Stimulated activated memory B cell treated with anti-CD40 and anti-IgM and Interleukin-4, amounts not matched to agents 10 μg/mL and 1 μg/mL and 100 μg/mL, for 72 hours (primary cell): Measurements from ENCODE around the gene MTMR3.
"Not testable (repeated sequence)": the region's sequence is repeated elsewhere in the genome, so short reads cannot be mapped to it uniquely, and the experiment has no call there.

ENCODE experiments used
- ATAC-seq: fragments of 150-1000 bp; cut with Tn5 transposase; 2 replicates; pipeline ENCODE4 v1.10.0; 2021
- H3K27ac Mint-ChIP-seq: one replicate; pipeline ENCODE4 v1.8.0; 2022; ENCODE audit warnings: mild to moderate bottlenecking, mixed read lengths
- H3K27me3 Mint-ChIP-seq: one replicate; pipeline ENCODE4 v1.8.0; 2022; ENCODE audit warnings: mixed read lengths
- H3K36me3 Mint-ChIP-seq: one replicate; pipeline ENCODE4 v1.8.0; 2022; ENCODE audit warnings: mixed read lengths
- H3K4me1 Mint-ChIP-seq: one replicate; pipeline ENCODE4 v1.8.0; 2022; ENCODE audit warnings: mixed read lengths
- H3K4me3 Mint-ChIP-seq: one replicate; pipeline ENCODE4 v1.8.0; 2022; ENCODE audit warnings: mild to moderate bottlenecking, moderate library complexity, mixed read lengths
- H3K9me3 Mint-ChIP-seq: one replicate; pipeline ENCODE4 v1.8.0; 2022; ENCODE audit warnings: mixed read lengths

MTMR3 gene

DNA sequence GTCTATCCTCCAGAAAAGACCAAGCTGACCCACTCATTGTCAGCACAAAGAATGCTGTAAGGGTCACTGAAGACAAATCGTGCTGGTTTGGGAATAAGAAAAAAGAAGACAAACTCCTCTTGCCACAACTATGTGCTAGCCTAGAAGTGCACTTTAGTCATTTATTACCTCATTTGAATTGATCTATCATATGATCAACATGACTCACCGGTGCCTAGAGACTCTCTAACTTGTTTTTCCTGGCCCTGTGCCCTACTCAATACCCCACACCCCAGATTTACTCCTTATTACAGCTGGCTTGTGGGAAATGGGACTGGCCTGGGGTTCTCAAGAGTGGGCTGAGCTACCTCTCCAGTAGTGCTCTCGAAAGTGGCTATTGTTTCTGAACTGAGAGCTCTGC is 161.4 kb downstream of the MTMR3 start:
- no peaks in the 10 kb centered on the region for H3K36me3 Mint-ChIP-seq
- H3K9me3 Mint-ChIP-seq: no peaks in the 10 kb centered on the region
- H3K4me1 Mint-ChIP-seq: no peaks in the 10 kb centered on the region
- no peak overlapping the region for H3K27ac Mint-ChIP-seq
- H3K4me3 Mint-ChIP-seq: no peak overlapping the region
- ATAC-seq: no peak
- H3K27me3 Mint-ChIP-seq: no peaks in the 10 kb centered on the region

DNA sequence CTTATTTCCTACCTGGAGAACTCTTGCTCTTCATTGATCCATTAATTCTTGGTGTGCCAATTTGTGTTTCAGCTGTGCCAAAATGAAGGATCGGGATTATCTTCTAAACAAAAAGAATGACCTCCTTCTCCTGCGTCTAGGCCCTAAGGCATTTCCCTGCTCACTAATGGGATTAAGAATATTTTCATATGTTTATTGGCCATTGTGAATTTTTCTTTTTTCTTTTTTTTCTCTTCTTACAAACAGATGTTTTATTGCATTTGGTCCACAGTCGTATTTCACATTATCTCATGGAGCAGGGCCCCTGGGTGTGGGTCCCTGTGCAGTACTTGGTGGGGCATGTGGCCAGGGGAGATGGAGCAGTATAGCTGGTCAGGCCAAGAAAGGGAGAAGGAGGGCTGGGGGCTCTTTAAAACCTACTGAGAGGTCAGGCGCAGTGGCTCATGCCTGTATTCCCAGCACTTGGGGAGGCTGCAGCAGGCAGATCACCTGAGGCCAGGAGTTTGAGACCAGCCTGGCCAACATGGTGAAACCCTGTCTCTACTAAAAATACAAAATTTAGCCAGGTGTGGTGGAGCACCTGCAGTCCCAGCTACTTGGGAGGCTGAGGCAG is 162.0 kb downstream of the MTMR3 start:
- Mint-ChIP-seq H3K4me3 (no peak overlapping the region), H3K27ac (no peak overlapping the region), H3K36me3 (no peaks in the 10 kb centered on the region), H3K27me3 (no peaks in the 10 kb centered on the region), H3K9me3 (no peaks in the 10 kb centered on the region), H3K4me1 (no peaks in the 10 kb centered on the region)
- no peak for ATAC-seq

DNA sequence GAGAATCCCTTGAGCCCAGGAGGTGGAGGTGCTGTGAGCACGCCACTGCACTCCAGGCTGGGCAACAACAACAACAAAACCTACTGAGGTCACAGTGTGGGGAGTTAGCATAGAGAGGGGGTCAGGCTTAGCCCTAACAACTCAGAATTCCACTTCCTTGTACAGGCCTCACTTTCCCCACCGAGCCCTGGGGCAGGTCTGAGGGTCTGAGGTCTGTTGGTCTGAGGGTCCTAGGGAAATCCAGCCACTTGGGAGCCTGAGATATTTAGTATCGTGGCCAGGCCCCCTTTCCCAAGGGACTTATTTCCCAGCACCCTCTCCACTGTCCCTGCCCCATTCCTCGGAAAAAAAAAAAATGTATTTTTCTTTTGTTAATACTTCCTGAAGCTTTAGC is 162.5 kb downstream of the MTMR3 start:
- no peaks in the 10 kb centered on the region for H3K27me3 Mint-ChIP-seq

DNA sequence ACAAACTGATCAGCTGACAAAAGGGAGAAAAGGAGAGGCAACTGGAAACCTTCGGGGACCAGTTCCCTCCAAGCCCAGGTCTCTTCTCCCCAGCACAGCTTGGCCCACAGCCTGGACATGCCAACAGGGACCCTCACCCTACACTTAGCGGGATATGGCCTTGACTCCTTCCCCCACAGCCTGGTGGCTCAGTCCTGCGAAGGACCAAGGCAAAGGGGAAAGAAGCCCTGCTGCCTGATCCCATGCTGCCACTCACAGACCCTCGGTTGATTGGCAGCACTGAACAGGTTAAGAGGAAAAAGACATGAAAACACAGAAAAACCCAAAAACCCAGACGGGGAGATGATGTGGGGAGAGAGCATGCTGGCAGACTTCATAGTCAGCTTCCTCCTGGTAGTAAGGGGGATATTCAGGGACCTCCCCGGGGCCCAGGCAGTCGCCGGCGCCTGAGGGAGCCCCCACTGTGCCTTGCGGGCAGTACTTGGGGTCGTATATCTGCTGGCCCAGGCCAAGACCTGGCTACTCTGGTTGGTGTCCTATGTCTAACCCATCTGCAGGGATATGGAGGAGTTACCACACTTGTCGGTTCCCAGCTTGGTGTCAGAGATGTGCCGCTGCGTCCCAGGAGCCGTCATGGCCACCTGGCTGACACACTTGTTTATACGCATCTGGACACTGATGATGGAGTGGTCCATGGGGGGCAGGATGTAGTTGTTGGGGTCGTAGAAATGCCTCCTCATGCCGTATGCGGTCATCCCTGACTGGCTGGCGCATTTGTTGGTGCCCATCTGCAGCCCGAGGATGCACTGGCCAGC is 163.1 kb downstream of the MTMR3 start:
- ATAC-seq: no peak
- Mint-ChIP-seq H3K27ac (no peak overlapping the region), H3K9me3 (no peaks in the 10 kb centered on the region), H3K27me3 (no peaks in the 10 kb centered on the region), H3K4me1 (no peaks in the 10 kb centered on the region), H3K36me3 (no peaks in the 10 kb centered on the region), H3K4me3 (no peak overlapping the region)

More for the DNA sequence above, 162.5 kb downstream of the MTMR3 start:
- H3K4me1 Mint-ChIP-seq: no peaks in the 10 kb centered on the region
- H3K36me3 Mint-ChIP-seq: no peaks in the 10 kb centered on the region
- no peak overlapping the region for H3K4me3 Mint-ChIP-seq
- no peaks in the 10 kb centered on the region for H3K9me3 Mint-ChIP-seq
- no peak overlapping the region for H3K27ac Mint-ChIP-seq
- ATAC-seq: no peak

DNA sequence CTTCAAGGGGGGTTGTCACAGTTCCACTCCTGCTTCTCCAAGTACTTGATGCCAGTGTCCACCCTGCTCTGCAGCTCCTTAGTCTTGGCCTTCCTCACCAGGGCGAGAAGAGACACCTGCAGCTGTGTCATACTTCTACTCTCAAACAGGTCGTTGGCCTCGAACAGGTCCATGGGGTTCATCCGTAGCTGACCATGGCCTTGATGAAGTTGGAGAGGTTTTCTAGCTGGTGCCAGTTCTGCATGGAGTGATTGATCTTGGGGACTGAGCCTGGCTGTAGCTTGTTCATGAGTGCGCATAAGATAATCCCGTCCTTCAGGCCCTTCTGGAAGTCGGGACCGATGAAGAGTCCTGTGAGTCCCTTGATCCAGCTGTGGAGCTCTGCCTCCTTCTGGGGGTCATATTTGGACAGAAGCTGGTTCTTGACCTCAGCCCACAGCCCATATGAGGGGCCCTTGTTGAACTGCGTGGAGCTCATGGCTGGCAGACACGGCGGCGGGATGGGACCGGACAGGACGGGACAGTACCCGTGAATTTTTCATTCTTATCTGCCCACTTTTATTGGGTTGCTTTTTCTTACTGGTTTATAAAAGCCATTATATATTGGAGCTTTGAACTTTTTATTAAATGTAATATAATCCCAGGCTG is 163.9 kb downstream of the MTMR3 start:
- no peaks in the 10 kb centered on the region for H3K9me3 Mint-ChIP-seq
- no peaks in the 10 kb centered on the region for H3K4me1 Mint-ChIP-seq
- H3K4me3 Mint-ChIP-seq: no peak overlapping the region
- H3K27ac Mint-ChIP-seq: no peak overlapping the region
- H3K36me3 Mint-ChIP-seq: no peaks in the 10 kb centered on the region
- H3K27me3 Mint-ChIP-seq: no peaks in the 10 kb centered on the region
- no peak for ATAC-seq

DNA sequence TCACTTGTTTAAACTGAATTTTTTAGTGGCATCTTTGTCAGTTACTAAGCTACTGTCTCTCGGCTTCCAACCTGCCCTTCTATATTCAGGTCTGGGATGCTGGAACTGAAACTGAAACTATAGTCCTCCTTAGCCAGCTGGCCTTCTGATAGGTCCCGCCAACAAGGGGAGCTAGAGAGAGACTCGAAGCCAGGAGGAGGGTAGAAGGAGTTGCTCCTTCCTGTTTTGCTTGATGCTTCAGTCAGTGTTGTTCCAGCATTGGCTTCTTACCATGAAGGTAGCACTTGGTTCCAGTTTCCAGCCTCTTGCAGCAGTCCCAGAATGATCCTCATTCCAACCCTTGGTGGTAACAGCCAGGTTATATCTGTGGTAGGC is 164.4 kb downstream of the MTMR3 start:
- Mint-ChIP-seq H3K36me3 (no peaks in the 10 kb centered on the region), H3K27ac (no peak overlapping the region), H3K9me3 (no peaks in the 10 kb centered on the region), H3K4me3 (no peak overlapping the region), H3K27me3 (no peaks in the 10 kb centered on the region), H3K4me1 (no peaks in the 10 kb centered on the region)
- ATAC-seq: no peak

DNA sequence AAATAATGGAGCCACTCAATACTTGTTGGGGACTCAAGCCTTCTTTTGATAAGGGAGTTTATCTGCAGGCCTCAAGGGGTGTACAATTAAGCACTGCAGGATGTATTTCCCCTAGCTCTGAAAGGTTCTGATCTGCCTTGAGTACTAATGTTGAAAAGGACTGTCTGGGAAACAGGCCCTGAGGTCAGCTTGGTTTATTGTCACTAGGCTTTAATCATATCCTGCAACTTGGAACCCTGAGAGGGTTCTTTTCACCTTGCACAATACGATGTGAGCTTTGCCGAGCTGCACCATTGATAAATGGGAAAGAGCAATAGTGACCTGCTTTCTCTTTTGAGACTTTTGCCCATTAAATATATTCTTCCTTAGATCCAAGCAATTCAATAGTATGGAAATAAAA is 165.7 kb downstream of the MTMR3 start:
- H3K27ac Mint-ChIP-seq: no peak overlapping the region
- ATAC-seq: no peak

DNA sequence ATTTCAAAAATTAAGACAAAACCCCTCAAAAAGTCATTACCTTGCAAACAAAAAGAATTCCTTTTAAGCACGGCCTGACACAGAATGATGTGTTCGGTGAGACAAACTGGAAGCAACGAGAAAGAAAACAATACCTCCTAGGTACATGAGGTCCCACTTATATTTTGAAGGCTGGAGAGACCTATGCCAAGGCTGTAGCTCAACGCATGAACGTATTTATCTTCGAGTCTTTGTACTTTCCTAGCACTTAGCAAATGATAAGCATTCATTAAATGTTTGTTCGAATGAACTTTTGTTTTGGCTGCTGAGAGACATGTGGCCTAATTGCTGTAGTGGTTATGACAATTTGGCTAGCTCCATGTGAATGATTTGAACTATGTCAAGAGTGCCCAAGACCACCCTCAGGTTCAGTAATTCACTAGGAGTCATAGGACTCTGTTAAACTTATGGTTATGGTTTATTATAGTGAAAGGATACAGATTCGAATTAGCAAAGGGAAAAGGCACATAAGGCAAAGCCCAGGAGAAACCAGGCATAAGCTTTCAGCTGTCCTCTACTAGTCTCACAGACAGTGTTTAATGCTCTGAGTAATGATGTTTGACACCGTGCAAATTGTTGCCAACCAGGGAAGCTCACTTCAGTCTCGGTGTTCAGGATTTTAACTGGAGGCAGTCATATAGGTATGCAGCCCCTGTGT is 171.2 kb downstream of the MTMR3 start:
- Mint-ChIP-seq H3K27me3 (peaks cover 10% of the 10 kb centered on the region), H3K4me1 (no peaks in the 10 kb centered on the region), H3K36me3 (peaks cover 6% of the 10 kb centered on the region), H3K4me3 (no peak overlapping the region), H3K27ac (no peak overlapping the region), H3K9me3 (peaks cover 10% of the 10 kb centered on the region)
- no peak for ATAC-seq

More for the DNA sequence above, 165.7 kb downstream of the MTMR3 start:
- Mint-ChIP-seq H3K36me3 (no peaks in the 10 kb centered on the region), H3K9me3 (no peaks in the 10 kb centered on the region), H3K4me1 (no peaks in the 10 kb centered on the region), H3K4me3 (no peak overlapping the region), H3K27me3 (no peaks in the 10 kb centered on the region)

DNA sequence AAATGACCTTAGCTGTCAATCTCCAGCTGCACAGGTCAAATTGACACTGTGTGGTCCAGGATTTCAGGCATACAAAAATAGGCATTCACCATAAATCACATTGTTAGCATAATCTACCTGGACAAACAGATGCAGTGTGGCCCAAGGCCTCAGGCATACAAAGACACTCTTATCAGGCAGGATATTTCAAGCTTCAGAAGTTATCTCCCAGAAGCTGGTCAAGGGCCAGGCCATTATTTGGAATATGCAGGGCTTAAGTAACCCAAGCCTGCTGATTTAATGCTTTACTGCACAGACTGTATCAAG is 171.7 kb downstream of the MTMR3 start:
- H3K27ac Mint-ChIP-seq: no peak overlapping the region
- H3K27me3 Mint-ChIP-seq: peaks cover 14% of the 10 kb centered on the region
- H3K36me3 Mint-ChIP-seq: peaks cover 6% of the 10 kb centered on the region
- ATAC-seq: no peak
- no peaks in the 10 kb centered on the region for H3K4me1 Mint-ChIP-seq
- no peak overlapping the region for H3K4me3 Mint-ChIP-seq
- H3K9me3 Mint-ChIP-seq: peaks cover 10% of the 10 kb centered on the region

DNA sequence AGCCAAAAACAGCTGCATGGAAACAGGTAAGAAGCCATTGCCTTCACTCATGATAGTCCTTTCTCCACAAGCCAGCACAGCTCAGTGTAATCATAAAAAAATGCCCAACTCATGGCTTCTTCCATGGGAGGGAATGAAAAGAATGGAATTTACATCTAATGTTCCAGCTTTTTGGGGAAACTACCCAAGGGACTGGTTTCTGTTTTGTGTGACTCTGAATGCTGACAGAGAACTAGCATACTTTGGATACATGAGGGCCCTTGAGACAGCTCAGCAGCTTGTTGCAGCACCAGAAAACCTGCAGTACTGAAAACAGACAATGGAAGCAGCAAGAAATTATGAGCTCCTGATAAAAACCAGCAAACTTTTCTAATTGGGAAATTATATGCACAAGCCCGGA is 173.0 kb downstream of the MTMR3 start:
- Mint-ChIP-seq H3K27ac (no peak overlapping the region), H3K9me3 (peaks cover 10% of the 10 kb centered on the region), H3K4me1 (no peaks in the 10 kb centered on the region), H3K36me3 (peaks cover 6% of the 10 kb centered on the region), H3K27me3 (peaks cover 14% of the 10 kb centered on the region), H3K4me3 (no peak overlapping the region)
- ATAC-seq: no peak

DNA sequence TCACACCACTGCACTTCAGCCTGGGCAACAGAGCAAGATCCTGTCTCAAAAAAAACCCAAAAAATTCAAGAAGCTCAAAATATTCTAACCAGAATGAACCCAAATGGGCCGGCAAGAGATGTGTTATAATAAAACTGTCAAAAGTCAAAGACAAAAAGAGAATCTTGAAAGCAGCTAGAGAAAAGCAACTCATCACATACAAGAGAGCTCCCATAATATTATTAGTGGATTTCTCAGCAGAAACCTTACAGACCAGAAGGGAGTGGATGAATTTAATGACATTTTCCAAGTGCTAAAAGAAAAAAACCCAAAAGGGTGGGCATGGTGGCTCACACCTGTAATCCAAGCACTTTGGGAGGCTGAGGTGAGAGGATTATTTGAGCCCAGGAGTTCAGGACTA is 174.4 kb downstream of the MTMR3 start:
- Mint-ChIP-seq H3K27me3 (peaks cover 14% of the 10 kb centered on the region), H3K9me3 (peaks cover 14% of the 10 kb centered on the region), H3K4me3 (no peak overlapping the region), H3K27ac (no peak overlapping the region), H3K36me3 (peaks cover 6% of the 10 kb centered on the region), H3K4me1 (no peaks in the 10 kb centered on the region)
- ATAC-seq: no peak

DNA sequence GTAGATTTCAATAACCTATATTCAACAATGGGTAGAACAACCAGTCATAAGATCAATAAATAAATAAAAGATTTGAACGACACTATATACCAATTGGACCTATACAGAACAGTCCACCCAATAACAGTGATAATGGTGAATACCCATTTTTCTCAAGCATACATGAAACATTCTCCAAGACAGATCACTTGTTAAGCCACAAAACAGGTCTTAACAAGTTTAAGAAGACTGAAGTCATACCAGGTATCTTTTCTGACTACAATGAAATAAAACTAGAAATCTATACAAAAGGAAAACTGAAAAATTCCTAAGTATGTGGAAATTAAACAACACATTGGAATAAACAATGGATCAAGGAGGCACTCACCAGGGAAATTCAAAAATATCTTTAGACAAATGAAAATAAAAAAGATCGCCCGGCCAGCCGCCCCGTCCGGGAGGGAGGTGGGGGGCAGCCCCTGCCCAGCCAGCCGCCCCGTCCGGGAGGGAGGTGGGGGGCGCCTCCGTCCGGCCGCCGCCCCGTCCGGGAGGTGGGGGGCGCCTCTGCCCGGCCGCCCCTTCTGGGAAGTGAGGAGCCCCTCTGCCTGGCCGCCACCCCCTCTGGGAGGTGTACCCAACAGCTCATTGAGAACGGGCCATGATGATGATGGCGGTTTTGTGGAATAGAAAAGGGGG is 176.5 kb downstream of the MTMR3 start:
- H3K27me3 Mint-ChIP-seq: peaks cover 19% of the 10 kb centered on the region
- not testable (repeated sequence) for H3K4me3 Mint-ChIP-seq, H3K27ac Mint-ChIP-seq

DNA sequence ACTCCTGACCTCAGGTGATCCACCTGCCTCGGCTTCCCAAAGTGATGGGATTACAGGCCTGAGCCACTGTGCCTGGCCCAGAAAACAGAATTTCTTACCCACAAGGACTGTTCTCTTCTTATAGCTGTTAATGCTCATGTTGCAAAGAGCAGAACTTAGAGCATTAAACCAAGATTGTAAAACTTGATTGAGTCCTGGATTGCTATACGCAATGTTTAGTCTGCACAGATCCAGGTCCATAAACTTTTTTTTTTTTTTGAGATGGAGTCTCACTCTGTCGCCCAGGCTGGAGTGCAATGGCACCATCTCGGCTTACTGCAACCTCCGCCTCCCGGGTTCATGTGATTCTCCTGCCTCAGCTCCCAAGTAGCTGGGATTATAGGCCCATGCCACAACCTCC is 178.1 kb downstream of the MTMR3 start:
- Mint-ChIP-seq H3K36me3 (peaks cover 12% of the 10 kb centered on the region), H3K27me3 (peaks cover 28% of the 10 kb centered on the region), H3K9me3 (peaks cover 33% of the 10 kb centered on the region)
- H3K4me1 Mint-ChIP-seq, H3K4me3 Mint-ChIP-seq, ATAC-seq, H3K27ac Mint-ChIP-seq: not testable (repeated sequence)

More for the DNA sequence above, 176.5 kb downstream of the MTMR3 start:
- H3K4me1 Mint-ChIP-seq, H3K36me3 Mint-ChIP-seq, ATAC-seq: not testable (repeated sequence)
- peaks cover 30% of the 10 kb centered on the region for H3K9me3 Mint-ChIP-seq

DNA sequence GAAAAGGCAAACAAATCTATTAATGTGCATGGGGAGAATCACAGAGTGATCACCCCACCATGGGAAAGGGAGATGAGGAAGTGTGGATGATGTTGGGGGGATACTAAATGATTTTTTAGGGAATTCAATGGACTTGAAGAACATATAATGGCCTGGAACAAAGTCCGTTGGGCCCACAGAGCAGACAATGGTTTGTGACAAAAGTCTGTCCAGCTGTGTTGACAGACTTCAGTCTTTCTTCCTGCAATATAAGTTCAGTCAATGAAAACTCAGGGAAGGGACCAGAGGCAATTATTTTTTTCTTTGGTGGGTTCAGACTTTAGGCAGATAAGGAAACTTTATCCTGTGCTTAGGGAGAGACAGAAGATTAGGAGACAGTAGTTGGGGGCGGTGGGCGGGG is 179.3 kb downstream of the MTMR3 start:
- peaks cover 30% of the 10 kb centered on the region for H3K9me3 Mint-ChIP-seq
- no peaks in the 10 kb centered on the region for H3K4me1 Mint-ChIP-seq
- H3K36me3 Mint-ChIP-seq: peaks cover 6% of the 10 kb centered on the region
- no peak for ATAC-seq
- H3K27me3 Mint-ChIP-seq: peaks cover 31% of the 10 kb centered on the region
- H3K4me3 Mint-ChIP-seq: no peak overlapping the region
- no peak overlapping the region for H3K27ac Mint-ChIP-seq

DNA sequence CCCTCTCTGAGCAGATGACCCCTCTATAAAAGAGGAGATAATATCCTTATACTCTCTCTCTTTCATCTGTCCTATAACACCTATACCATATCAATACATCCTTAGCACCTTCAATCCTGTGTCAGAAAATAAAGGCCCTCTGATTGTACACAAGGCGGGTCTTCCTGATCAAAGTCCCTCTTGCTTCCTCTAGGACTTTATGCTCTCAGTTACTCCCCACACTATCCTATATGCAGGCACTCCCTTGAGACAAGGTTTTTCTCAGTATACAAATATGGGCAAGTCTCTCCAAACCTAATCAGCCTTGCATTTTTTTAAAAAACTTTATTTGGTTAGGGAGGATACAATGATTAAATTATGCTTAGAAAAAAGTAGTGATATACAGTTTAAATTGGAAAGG is 180.0 kb downstream of the MTMR3 start:
- Mint-ChIP-seq H3K27ac (no peak overlapping the region), H3K27me3 (peaks cover 31% of the 10 kb centered on the region), H3K4me1 (no peaks in the 10 kb centered on the region), H3K36me3 (peaks cover 6% of the 10 kb centered on the region), H3K9me3 (peaks cover 30% of the 10 kb centered on the region), H3K4me3 (no peak overlapping the region)
- ATAC-seq: no peak
